Endothelial cell of umbilical vein (primary cell): ENCODE measurements around the gene CDC40. TPM values are rescaled to one million over a fixed set of nuclear protein-coding genes. Genes with fewer than 3 reads are reported as not detected.

Source experiments
- BruUV-seq: library from RNA; stranded (reverse); fragments of 400-500 nt; replicated peaks from 2 replicates; lab custom pipeline; 2021; lab: Mats Ljungman, UMichigan
- CTCF ChIA-PET: fragments of 300-600, 350-600 bp; sonication (Branson Sonifier 250); formaldehyde crosslinking; loops from one replicate; lab custom pipeline; 2021; ENCODE audit warnings: antibody characterized with exemption, inconsistent platforms; lab: Charles Lee
- POLR2A ChIA-PET: fragments of 300-600, 350-600 bp; sonication (Branson Sonifier 250); formaldehyde crosslinking; loops from one replicate; lab custom pipeline; 2021; ENCODE audit warnings: antibody characterized with exemption, inconsistent platforms; lab: Charles Lee
- DNase-seq: peaks from one replicate; pipeline ENCODE4 v3.0.0-alpha.2; 2011; ENCODE audit warnings: low read depth, low spot score
- FAIRE-seq: peaks from 2 replicates; lab custom pipeline; 2011; peaks lifted over from hg19 to GRCh38; lab: Jason Lieb, UNC
- H2AFZ ChIP-seq: 2 replicates; pipeline ENCODE4 v1.6.0; 2012; ENCODE audit warnings: low read depth, low read length, control low read depth, inconsistent platforms
- H3K27ac ChIP-seq: 2 replicates; pipeline ENCODE4 v1.5.1; 2011; ENCODE audit warnings: low read depth, mild to moderate bottlenecking, control low read depth, low read length, moderate library complexity; ENCODE audit not compliant: insufficient read depth
- H3K27me3 ChIP-seq, 2 experiments: 2 replicates each; pipeline versions ENCODE4 v1.6.0 to v1.6.1; 2011; ENCODE audit warnings: low read length in 2 of 2, mixed read lengths in 1 of 2; ENCODE audit not compliant: control insufficient read depth in 2 of 2, insufficient read depth in 2 of 2
- H3K36me3 ChIP-seq, 2 experiments: 2 replicates in 1 of 2; 3 replicates in 1 of 2; pipeline ENCODE4 v1.5.1; 2011; ENCODE audit warnings: low read length in 2 of 2, mild to moderate bottlenecking in 1 of 2, moderate library complexity in 1 of 2; ENCODE audit not compliant: control insufficient read depth in 2 of 2, insufficient read depth in 2 of 2; ENCODE audit errors: extremely low read depth in 1 of 2
- H3K4me1 ChIP-seq: 3 replicates; pipeline ENCODE4 v1.5.1; 2011; ENCODE audit warnings: mild to moderate bottlenecking, low read length; ENCODE audit not compliant: control insufficient read depth, insufficient read depth; ENCODE audit errors: extremely low read depth
- H3K4me2 ChIP-seq: 2 replicates; pipeline ENCODE4 v1.6.1; 2011; ENCODE audit warnings: low read length, control low read depth, mixed read lengths; ENCODE audit not compliant: insufficient read depth
- H3K4me3 ChIP-seq, 3 experiments: fragments of 200-600 bp in 1 of 3; sonication (generic), shearing (Covaris generic) in 1 of 3; replicated peaks in 1 of 3; 2 replicates each; pipeline ENCODE4 v1.5.1; 2011 to 2016; ENCODE audit warnings: control low read depth in 3 of 3, low read length in 3 of 3, mild to moderate bottlenecking in 2 of 3, inconsistent platforms in 1 of 3, low read depth in 1 of 3, moderate library complexity in 1 of 3; ENCODE audit not compliant: insufficient read depth in 1 of 3
- H3K79me2 ChIP-seq: 2 replicates; pipeline ENCODE4 v1.6.0; 2012; ENCODE audit warnings: low read length, inconsistent platforms; ENCODE audit not compliant: control insufficient read depth, insufficient read depth
- H3K9ac ChIP-seq: replicated peaks from 2 replicates; pipeline ENCODE3; 2011; ENCODE audit warnings: low read length, control low read depth; ENCODE audit not compliant: insufficient read depth; ENCODE audit errors: extremely low read depth
- H3K9me1 ChIP-seq: replicated peaks from 3 replicates; pipeline ENCODE4 v1.6.0; 2011; ENCODE audit warnings: mild to moderate bottlenecking, low read length; ENCODE audit not compliant: control insufficient read depth, insufficient read depth; ENCODE audit errors: extremely low read depth
- H3K9me3 ChIP-seq: replicated peaks from 2 replicates; pipeline ENCODE4 v1.5.1; 2012; ENCODE audit warnings: low read length, inconsistent platforms; ENCODE audit not compliant: control insufficient read depth, insufficient read depth
- H4K20me1 ChIP-seq: replicated peaks from 2 replicates; pipeline ENCODE3; 2011; ENCODE audit warnings: mild to moderate bottlenecking, low read length; ENCODE audit not compliant: control insufficient read depth, insufficient read depth; ENCODE audit errors: extremely low read depth
- FOS ChIP-seq: IDR thresholded peaks from 2 replicates; pipeline ENCODE4 v1.6.1; 2011; ENCODE audit warnings: mild to moderate bottlenecking, low read length, moderate library complexity, borderline replicate concordance; ENCODE audit not compliant: insufficient read depth
- GATA2 ChIP-seq: IDR thresholded peaks from 2 replicates; pipeline ENCODE4 v1.7.0; 2011; ENCODE audit warnings: low read depth, mild to moderate bottlenecking, moderate library complexity, mixed read lengths, low read length; ENCODE audit not compliant: insufficient read length, insufficient read depth
- JUN ChIP-seq: IDR thresholded peaks from 2 replicates; pipeline ENCODE4 v1.6.1; 2011; ENCODE audit warnings: borderline replicate concordance, low read depth; ENCODE audit not compliant: insufficient read length, insufficient read depth
- MYC ChIP-seq: IDR thresholded peaks from one replicate; pipeline ENCODE4 v1.6.1; 2011; ENCODE audit warnings: mild to moderate bottlenecking, low read depth, low read length
- POLR2A ChIP-seq: IDR thresholded peaks from 2 replicates; pipeline ENCODE4 v1.6.1; 2012; ENCODE audit warnings: low read depth, mild to moderate bottlenecking, control low read depth, low read length
- POLR2AphosphoS5 ChIP-seq: IDR thresholded peaks from 2 replicates; pipeline ENCODE4 v1.6.1; 2012; ENCODE audit warnings: low read depth, mild to moderate bottlenecking, control low read depth, low read length, moderate library complexity; ENCODE audit not compliant: insufficient read depth
- dilution Hi-C: fragments of 300-500 bp; cut with MboI; formaldehyde crosslinking; loops from one replicate; pipeline ENCODE4 v1.15.0; 2019; ENCODE audit warnings: low sequenced_read_pairs; ENCODE audit not compliant: extremely low pct_ligation_motif_present
- intact Hi-C: fragments of 100-400 bp; cut with micrococcal nuclease; formaldehyde crosslinking; loops from one replicate; pipeline ENCODE4 v1.10.0; 2022
- polyA plus RNA-seq, 4 experiments: library from polyadenylated mRNA; depleted of rRNA in 3 of 4; stranded (reverse) in 3 of 4; unstranded in 1 of 4; fragments of >200 nt; gene quantifications; 2 replicates each; pipeline versions ENCODE4 v1.2.1 to v1.2.3, GENCODE V29; 2011 to 2012; ENCODE audit warnings: missing spikeins in 1 of 4
- total RNA-seq: library from RNA; stranded (reverse); gene quantifications from 2 replicates; pipeline ENCODE4 v1.2.3, GENCODE V29; 2021
- TF ChIP-seq, protein P1 (sequence below): IDR thresholded peaks from 2 replicates; pipeline ENCODE4 v1.6.1; 2011; ENCODE audit not compliant: insufficient read depth, insufficient read length

The CDC40 gene
- total and polyA plus RNA-seq, 2 donors (not counting 3 experiments of a cell fraction or from before 2014, with no cell fraction given), result 7.2 to 18.5 TPM

DNA sequence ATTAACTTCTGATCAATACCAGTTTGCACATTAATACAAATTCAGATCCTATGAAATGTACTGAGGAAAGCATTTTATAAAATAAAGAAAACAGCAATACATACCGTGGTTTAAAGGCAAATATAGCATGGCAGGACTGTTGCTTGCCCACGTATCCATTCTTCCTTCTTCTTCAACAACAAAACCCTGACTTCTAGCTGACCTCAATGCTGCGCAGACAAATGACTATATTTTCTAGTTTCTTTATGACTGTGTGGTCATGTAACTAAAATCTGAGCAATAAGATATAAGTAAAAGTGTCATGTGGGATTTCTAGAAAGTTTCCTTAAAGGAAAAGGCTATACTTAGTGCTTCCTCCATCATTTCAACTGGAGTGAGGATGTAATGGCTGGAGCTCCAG lies 85.0 kb downstream of the CDC40 start:
- POLR2A ChIA-PET, result no interaction called here

DNA sequence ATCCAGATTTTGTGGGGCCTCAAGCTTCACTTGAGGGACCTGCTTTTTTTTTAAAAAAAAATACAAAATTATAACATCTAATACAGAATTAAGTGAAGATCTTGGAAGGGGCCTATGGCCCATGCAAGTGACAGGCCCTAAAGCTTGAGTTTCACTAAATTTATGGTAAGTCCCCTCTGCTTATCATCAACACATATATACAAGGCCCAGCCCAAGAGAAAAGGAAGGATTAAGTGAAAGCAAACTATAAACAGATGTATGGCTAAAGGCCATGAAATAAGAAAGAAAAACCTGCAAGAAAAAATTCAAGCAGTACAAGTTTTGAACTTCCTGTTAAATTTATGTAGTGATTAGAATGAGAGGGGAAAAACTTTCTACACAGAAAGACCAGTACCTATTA lies 86.8 kb downstream of the CDC40 start:
- no peak for DNase-seq
- POLR2A ChIA-PET, result no interaction called here
- Histone ChIP-seq H3K9me1 (no peaks in the 10 kb centered on the region), H3K79me2 (no peaks in the 10 kb centered on the region), H3K27ac (no peak overlapping the region), H3K4me3 (no peak overlapping the region), H4K20me1 (no peaks in the 10 kb centered on the region), H3K9me3 (no peaks in the 10 kb centered on the region), H3K4me2 (no peak overlapping the region), H3K4me1 (no peaks in the 10 kb centered on the region), H3K9ac (no peak overlapping the region), H3K27me3 (peaks cover 0 to 1% of the 10 kb centered on the region in 2 experiments), H2AFZ (no peak overlapping the region), H3K36me3 (no peaks in the 10 kb centered on the region)
- BruUV-seq, result no TSS peak
- CTCF ChIA-PET, result no interaction called here
- no peak for FAIRE-seq
- dilution Hi-C loops, result no loop called here
- no peak for TF ChIP-seq FOS
- TF ChIP-seq POLR2A, result no peak
- no peak for TF ChIP-seq MYC
- TF ChIP-seq, protein P1, sequence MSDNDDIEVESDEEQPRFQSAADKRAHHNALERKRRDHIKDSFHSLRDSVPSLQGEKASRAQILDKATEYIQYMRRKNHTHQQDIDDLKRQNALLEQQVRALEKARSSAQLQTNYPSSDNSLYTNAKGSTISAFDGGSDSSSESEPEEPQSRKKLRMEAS, result no peak
- TF ChIP-seq POLR2AphosphoS5, result no peak
- intact Hi-C loops, result no loop called here

More for the DNA sequence above, 85.0 kb downstream of the CDC40 start:
- no peaks in the 10 kb centered on the region for H3K9me1 ChIP-seq
- peaks cover 0 to 1% of the 10 kb centered on the region in 2 experiments for H3K27me3 ChIP-seq
- no peak for TF ChIP-seq MYC
- no peak for TF ChIP-seq GATA2
- TF ChIP-seq JUN, result no peak
- no peak for TF ChIP-seq FOS
- no peaks in the 10 kb centered on the region for H3K9me3 ChIP-seq
- no peak overlapping the region for H2AFZ ChIP-seq
- no peaks in the 10 kb centered on the region for H3K4me1 ChIP-seq
- BruUV-seq, result no TSS peak
- DNase-seq (no peak), FAIRE-seq (no peak)
- no peak overlapping the region for H3K27ac ChIP-seq
- no peak overlapping the region for H3K4me3 ChIP-seq
- H3K4me2 ChIP-seq, result no peak overlapping the region
- intact Hi-C loops (no loop called here), dilution Hi-C loops (no loop called here)
- no peak overlapping the region for H3K9ac ChIP-seq
- H3K79me2 ChIP-seq, result no peaks in the 10 kb centered on the region
- CTCF ChIA-PET, result no interaction called here
- H3K36me3 ChIP-seq, result no peaks in the 10 kb centered on the region
- H4K20me1 ChIP-seq, result no peaks in the 10 kb centered on the region
